GM23338 (cell line): ENCODE results near the gene IPP.

Experiments
- CREB1 ChIP-seq: fragments of 250-450 bp; sonication (Bioruptor Pico); IDR thresholded peaks from 2 replicates; pipeline ENCODE4 v1.5.0; 2020; ENCODE audit warnings: low read depth, mild to moderate bottlenecking, moderate library complexity
- EZH2 ChIP-seq: fragments of 200-600 bp; sonication (generic); IDR thresholded peaks from one replicate; pipeline ENCODE4 v1.8.0; 2017; ENCODE audit warnings: antibody characterized with exemption, mild to moderate bottlenecking, low read depth; ENCODE audit not compliant: unreplicated experiment
- EZH2phosphoT487 ChIP-seq: fragments of 200-600 bp; sonication (generic); IDR thresholded peaks from one replicate; pipeline ENCODE4 v1.8.1; 2018; ENCODE audit warnings: antibody characterized with exemption; ENCODE audit not compliant: unreplicated experiment
- JUNB ChIP-seq: IDR thresholded peaks from one replicate; pipeline ENCODE4 v1.6.1; 2016; ENCODE audit warnings: antibody characterized with exemption; ENCODE audit not compliant: unreplicated experiment
- NANOG ChIP-seq: IDR thresholded peaks from 2 replicates; pipeline ENCODE4 v1.6.1; 2016; ENCODE audit warnings: antibody characterized with exemption, borderline replicate concordance
- POLR2AphosphoS5 ChIP-seq: IDR thresholded peaks from 2 replicates; pipeline ENCODE4 v1.6.1; 2016; ENCODE audit warnings: antibody characterized with exemption, low read depth
- STAT1 ChIP-seq: IDR thresholded peaks from one replicate; pipeline ENCODE4 v1.6.1; 2016; ENCODE audit warnings: antibody characterized with exemption; ENCODE audit not compliant: unreplicated experiment
- ZNF114 ChIP-seq: fragments of 250-450 bp; sonication (Bioruptor Pico); IDR thresholded peaks from 2 replicates; pipeline ENCODE4 v1.5.0; 2020; ENCODE audit warnings: mild to moderate bottlenecking, moderate library complexity
- TF ChIP-seq, protein P1 (sequence below), 2 experiments: fragments of 200-600 bp in 1 of 2; sonication (generic) in 1 of 2; conservative IDR thresholded peaks; 2 replicates each; pipeline versions ENCODE4 v1.5.1 to v1.6.1; 2016 to 2017; ENCODE audit warnings: antibody characterized with exemption in 2 of 2, low read depth in 2 of 2, mild to moderate bottlenecking in 2 of 2, moderate library complexity in 1 of 2
- TF ChIP-seq, protein P2 (sequence below): IDR thresholded peaks from one replicate; pipeline ENCODE4 v1.6.1; 2018; ENCODE audit warnings: antibody characterized with exemption; ENCODE audit not compliant: unreplicated experiment

DNA sequence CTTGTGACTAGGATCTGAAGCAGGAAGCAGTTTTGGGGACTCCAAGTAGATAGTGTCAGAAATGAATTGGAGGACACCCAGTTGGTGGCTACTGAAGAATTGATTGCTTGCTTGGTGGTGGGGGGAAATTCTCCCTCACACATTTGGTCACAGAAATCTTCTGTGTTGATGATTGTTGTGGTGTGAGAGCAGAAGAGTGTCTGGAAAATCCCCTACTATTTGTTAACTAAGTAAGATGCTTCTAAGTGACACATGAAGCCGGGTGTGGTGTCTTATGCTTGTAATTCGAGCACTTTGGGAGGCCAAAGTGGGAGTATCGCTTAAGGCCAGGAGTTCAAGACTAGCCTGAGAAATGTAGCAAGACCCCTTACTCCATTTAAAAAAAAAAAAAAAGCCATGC is 22.5 kb upstream of the IPP start:
- TF ChIP-seq, protein P1, sequence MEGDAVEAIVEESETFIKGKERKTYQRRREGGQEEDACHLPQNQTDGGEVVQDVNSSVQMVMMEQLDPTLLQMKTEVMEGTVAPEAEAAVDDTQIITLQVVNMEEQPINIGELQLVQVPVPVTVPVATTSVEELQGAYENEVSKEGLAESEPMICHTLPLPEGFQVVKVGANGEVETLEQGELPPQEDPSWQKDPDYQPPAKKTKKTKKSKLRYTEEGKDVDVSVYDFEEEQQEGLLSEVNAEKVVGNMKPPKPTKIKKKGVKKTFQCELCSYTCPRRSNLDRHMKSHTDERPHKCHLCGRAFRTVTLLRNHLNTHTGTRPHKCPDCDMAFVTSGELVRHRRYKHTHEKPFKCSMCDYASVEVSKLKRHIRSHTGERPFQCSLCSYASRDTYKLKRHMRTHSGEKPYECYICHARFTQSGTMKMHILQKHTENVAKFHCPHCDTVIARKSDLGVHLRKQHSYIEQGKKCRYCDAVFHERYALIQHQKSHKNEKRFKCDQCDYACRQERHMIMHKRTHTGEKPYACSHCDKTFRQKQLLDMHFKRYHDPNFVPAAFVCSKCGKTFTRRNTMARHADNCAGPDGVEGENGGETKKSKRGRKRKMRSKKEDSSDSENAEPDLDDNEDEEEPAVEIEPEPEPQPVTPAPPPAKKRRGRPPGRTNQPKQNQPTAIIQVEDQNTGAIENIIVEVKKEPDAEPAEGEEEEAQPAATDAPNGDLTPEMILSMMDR (conservative IDR thresholded peaks at IDR 0.05; ENCODE audit: low read depth in 2 of 2) = no peak
- TF ChIP-seq EZH2 (no peak), POLR2AphosphoS5 (no peak), EZH2phosphoT487 (no peak), CREB1 (CRISPR knock-in tag) (no peak), STAT1 (no peak), JUNB (no peak), NANOG (no peak), ZNF114 (CRISPR knock-in tag) (no peak)
- TF ChIP-seq, protein P2, sequence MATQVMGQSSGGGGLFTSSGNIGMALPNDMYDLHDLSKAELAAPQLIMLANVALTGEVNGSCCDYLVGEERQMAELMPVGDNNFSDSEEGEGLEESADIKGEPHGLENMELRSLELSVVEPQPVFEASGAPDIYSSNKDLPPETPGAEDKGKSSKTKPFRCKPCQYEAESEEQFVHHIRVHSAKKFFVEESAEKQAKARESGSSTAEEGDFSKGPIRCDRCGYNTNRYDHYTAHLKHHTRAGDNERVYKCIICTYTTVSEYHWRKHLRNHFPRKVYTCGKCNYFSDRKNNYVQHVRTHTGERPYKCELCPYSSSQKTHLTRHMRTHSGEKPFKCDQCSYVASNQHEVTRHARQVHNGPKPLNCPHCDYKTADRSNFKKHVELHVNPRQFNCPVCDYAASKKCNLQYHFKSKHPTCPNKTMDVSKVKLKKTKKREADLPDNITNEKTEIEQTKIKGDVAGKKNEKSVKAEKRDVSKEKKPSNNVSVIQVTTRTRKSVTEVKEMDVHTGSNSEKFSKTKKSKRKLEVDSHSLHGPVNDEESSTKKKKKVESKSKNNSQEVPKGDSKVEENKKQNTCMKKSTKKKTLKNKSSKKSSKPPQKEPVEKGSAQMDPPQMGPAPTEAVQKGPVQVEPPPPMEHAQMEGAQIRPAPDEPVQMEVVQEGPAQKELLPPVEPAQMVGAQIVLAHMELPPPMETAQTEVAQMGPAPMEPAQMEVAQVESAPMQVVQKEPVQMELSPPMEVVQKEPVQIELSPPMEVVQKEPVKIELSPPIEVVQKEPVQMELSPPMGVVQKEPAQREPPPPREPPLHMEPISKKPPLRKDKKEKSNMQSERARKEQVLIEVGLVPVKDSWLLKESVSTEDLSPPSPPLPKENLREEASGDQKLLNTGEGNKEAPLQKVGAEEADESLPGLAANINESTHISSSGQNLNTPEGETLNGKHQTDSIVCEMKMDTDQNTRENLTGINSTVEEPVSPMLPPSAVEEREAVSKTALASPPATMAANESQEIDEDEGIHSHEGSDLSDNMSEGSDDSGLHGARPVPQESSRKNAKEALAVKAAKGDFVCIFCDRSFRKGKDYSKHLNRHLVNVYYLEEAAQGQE = no peak
